ENCODE measurements around the gene FKBP8.
"Not testable (repeated sequence)": the region's sequence is repeated elsewhere in the genome, so short reads cannot be mapped to it uniquely, and the experiment has no call there.

Gene FKBP8

DNA sequence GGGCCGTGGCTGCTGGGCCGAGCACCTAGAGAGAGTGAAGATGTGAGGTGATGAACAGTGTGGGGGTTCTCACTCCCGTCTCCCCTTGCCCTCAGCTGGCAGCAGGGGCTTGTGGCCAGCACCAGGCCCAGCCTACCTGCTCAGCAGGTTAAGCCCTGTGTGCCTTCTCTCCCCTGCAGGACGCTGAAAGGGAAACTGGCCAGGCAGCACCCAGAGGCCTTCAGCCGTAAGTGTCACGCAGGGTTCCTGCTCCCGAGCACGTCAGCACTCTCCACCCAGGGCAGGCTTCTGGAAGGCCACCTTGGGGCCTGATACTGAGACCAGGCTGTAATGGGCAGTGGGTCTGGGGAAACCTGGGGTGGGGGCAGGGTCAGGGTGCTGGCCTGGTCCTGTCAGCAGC, 23.6 kb upstream of the FKBP8 start:
- in situ Hi-C loops (cut with HindIII; ENCODE audit: low pct_ligation_motif_present, low pct_unique_long_range_greater_than_20kb, low sequenced_read_pairs) = no loop called here
- no peak for DNase-seq

DNA sequence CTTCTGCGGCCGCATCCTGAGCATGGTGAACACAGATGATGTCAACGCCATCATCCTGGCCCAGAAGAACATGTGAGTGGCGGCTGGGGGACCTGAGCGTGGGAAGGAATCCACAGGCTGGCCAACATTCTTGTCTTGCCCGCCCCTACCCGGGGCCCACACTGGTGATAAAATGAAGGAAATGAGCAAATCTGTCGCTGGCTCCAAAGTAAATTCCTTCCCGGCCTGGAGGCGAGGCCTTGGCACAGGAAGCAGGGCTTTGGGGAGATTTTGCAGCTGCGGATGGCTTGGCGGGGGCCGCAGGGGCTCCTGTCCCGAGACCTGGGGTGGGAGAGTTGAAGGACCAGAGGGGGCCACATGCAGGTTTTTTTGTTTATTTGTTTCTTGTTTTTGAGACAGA, 18.7 kb upstream of the FKBP8 start:
- DNase-seq = no peak
- in situ Hi-C loops (cut with HindIII; ENCODE audit: low pct_ligation_motif_present, low pct_unique_long_range_greater_than_20kb, low sequenced_read_pairs) = no loop called here

DNA sequence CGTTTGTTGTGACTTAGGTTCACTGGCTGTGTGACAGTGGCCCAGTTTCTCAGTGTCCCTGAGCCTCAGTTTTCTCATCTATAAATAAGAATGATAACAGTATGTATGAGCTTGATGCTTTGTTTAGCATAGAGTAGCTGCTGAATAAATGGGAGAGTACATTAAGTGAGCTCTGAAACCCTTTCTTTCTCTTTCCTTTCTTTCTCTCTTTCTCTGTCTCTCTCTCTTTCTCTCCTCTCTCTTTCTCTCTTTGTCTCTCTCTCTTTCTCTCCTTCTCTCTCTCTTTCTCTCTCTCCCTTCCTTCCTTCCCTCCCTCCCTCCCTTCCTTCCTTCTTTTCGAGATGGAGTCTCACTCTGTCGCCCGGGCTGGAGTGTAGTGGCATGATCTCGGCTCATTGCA, 16.3 kb upstream of the FKBP8 start:
- in situ Hi-C loops (cut with HindIII; ENCODE audit: low pct_ligation_motif_present, low pct_unique_long_range_greater_than_20kb, low sequenced_read_pairs) = no loop called here
- DNase-seq = no peak

GRCh38 chr19:18558604-18559003, 15.2 kb upstream of the FKBP8 start:
- in situ Hi-C loops (cut with HindIII; ENCODE audit: low pct_ligation_motif_present, low pct_unique_long_range_greater_than_20kb, low sequenced_read_pairs) = no loop called here

GRCh38 chr19:18558202-18558555, 14.8 kb upstream of the FKBP8 start:
- no peak for DNase-seq
- in situ Hi-C loops (cut with HindIII; ENCODE audit: low pct_ligation_motif_present, low pct_unique_long_range_greater_than_20kb, low sequenced_read_pairs) = no loop called here

More at GRCh38 chr19:18558604-18559003, 15.2 kb upstream of the FKBP8 start:
- no peak for DNase-seq

GRCh38 chr19:18557411-18558201, 14.2 kb upstream of the FKBP8 start, which contains the start of gene KXD1:
Gene KXD1, plus strand, starts transcription at chr19:18557870. Its CDS starts 4,187 bp downstream, at chr19:18562057.
- in situ Hi-C loops (cut with HindIII; ENCODE audit: low pct_ligation_motif_present, low pct_unique_long_range_greater_than_20kb, low sequenced_read_pairs) = no loop called here
- DNase-seq = peak; percentile 96

DNA sequence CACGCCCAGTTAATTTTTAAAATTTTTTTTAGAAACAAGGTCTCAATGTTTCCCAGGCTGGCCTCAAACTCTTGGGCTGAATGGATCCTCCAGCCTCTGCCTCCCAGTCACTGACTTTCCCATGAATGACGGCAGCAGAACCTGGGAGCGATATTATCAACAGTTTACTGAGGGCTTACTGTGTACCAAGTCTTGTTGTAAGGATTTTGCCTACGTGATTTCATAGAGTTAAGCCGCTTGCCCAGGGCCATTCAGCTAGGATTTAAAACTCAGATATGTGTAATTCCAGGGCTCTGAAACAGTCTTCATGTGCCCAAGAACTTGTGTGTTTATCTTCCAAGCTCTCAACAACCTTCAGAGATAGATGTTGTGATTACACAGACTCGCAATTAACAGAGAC, 8.3 kb upstream of the FKBP8 start:
- in situ Hi-C loops (cut with HindIII; ENCODE audit: low pct_ligation_motif_present, low pct_unique_long_range_greater_than_20kb, low sequenced_read_pairs) = no loop called here
- no peak for DNase-seq

GRCh38 chr19:18543814-18544475, 572 bp upstream of the FKBP8 start:
- in situ Hi-C loops (cut with HindIII; ENCODE audit: low pct_ligation_motif_present, low pct_unique_long_range_greater_than_20kb, low sequenced_read_pairs) = no loop called here

DNA sequence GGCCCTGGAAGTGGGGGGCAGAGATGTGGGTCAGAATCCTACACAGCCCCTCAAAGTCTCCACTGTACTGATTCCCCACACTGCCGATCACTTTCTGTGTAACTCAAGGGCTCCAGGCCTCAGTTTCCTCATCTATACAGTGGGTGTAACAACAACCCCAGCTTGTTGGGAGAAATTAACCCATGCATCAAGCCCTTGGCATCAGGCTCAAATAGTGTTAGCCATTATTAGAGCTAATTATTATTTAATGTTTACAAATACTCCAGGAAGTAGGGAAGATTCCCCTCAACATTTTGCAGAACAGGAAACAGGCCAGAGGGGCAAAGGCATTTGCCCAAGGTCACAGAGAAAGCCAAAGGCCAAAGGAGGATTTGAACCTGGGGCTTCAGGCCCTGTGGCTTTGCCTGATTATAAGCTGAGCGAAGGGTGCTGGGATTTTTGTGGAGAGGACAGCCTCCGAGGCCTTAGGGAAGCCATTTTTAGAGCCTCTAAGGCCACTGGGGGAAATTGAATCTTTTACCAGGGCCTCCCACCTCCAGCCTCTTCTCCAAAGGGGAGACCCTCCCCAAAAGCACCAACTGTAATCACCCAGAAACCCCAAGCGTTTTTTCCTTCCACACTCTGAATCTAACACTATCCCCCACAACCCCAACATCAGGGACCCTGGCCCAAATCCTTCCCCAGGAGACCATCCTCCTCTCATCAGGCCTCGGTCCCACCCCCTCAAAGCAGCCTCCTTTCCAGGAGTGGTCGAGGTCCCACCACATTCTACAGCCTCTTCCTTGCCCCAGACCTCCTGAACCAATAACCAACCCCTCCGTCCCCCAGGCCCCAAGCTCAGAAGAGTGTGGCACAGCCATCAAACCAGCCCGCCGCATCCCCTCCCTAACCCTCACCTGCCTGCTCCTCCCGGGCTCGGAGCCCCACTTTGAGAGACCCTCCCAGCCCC, 1.1 kb downstream of the FKBP8 start:
- DNase-seq = no peak
- in situ Hi-C loops (cut with HindIII; ENCODE audit: low pct_ligation_motif_present, low pct_unique_long_range_greater_than_20kb, low sequenced_read_pairs) = no loop called here

More at GRCh38 chr19:18543814-18544475, 572 bp upstream of the FKBP8 start:
- DNase-seq = no peak

- in situ Hi-C loops (cut with HindIII; ENCODE audit: low pct_ligation_motif_present, low pct_unique_long_range_greater_than_20kb, low sequenced_read_pairs) = no loop called here
- DNase-seq = no peak
These were observed 1.9 kb downstream of the FKBP8 start for GRCh38 chr19:18541258-18541991.

GRCh38 chr19:18540200-18540599, 3.2 kb downstream of the FKBP8 start:
- DNase-seq; in situ Hi-C loops (cut with HindIII; ENCODE audit: low pct_ligation_motif_present, low pct_unique_long_range_greater_than_20kb, low sequenced_read_pairs): not testable (repeated sequence)

- in situ Hi-C loops (cut with HindIII; ENCODE audit: low pct_ligation_motif_present, low pct_unique_long_range_greater_than_20kb, low sequenced_read_pairs) = no loop called here
These were observed 4.0 kb downstream of the FKBP8 start for GRCh38 chr19:18539372-18539771.

GRCh38 chr19:18538115-18538514, 5.3 kb downstream of the FKBP8 start:
- DNase-seq = no peak

More at GRCh38 chr19:18539372-18539771, 4.0 kb downstream of the FKBP8 start:
- DNase-seq = no peak

GRCh38 chr19:18537431-18537830, 5.9 kb downstream of the FKBP8 start:
- in situ Hi-C loops (cut with HindIII; ENCODE audit: low pct_ligation_motif_present, low pct_unique_long_range_greater_than_20kb, low sequenced_read_pairs) = no loop called here
- no peak for DNase-seq

More at GRCh38 chr19:18538115-18538514, 5.3 kb downstream of the FKBP8 start:
- in situ Hi-C loops (cut with HindIII; ENCODE audit: low pct_ligation_motif_present, low pct_unique_long_range_greater_than_20kb, low sequenced_read_pairs) = no loop called here

- no peak for DNase-seq
- in situ Hi-C loops (cut with HindIII; ENCODE audit: low pct_ligation_motif_present, low pct_unique_long_range_greater_than_20kb, low sequenced_read_pairs) = no loop called here
These were observed 6.9 kb downstream of the FKBP8 start for GRCh38 chr19:18536475-18536874.

DNA sequence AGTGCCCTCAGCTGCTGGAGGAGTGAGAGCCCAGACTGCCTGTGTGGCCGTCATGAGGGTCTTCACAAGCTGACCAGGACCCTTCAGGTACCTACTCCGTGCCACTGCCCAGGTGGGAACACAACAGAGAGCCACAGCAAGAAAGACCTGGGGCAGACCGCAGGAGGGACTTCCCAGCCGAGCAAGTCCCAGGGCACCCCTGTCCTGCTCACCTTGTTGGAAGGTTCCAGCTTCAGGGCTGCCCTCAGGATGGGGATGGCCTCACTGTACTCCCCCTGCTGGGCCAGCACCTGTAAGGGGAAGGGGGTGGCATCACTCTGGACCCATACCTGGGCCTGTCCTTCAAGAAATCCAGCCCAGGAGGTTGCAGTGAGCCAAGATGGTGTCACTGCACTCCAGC, 10.3 kb downstream of the FKBP8 start:
- no peak for DNase-seq
- in situ Hi-C loops (cut with HindIII; ENCODE audit: low pct_ligation_motif_present, low pct_unique_long_range_greater_than_20kb, low sequenced_read_pairs) = no loop called here

- DNase-seq = no peak
These were observed 11.0 kb downstream of the FKBP8 start for GRCh38 chr19:18532168-18532890.

DNA sequence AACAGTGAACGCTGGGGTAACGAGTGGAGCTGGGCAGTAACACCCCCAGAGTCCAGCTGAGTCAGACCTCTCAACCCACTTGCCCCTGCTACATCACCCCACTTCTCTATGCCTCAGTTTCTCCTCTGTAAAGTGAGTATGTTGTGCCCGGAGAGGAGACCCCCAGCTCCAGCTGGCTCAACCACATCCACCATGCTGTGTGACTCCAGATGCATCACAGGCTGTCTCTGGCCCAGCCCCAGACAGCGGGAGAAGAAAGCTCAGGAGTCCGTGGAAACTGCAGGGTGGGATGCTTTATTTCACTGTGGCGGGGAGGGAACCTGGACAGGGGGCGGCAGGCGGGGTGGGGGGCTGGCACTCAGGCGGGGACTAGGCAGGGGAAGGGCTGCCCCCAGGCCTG, 11.9 kb downstream of the FKBP8 start:
- no peak for DNase-seq
- in situ Hi-C loops (cut with HindIII; ENCODE audit: low pct_ligation_motif_present, low pct_unique_long_range_greater_than_20kb, low sequenced_read_pairs) = no loop called here

More at GRCh38 chr19:18532168-18532890, 11.0 kb downstream of the FKBP8 start:
- in situ Hi-C loops (cut with HindIII; ENCODE audit: low pct_ligation_motif_present, low pct_unique_long_range_greater_than_20kb, low sequenced_read_pairs) = no loop called here

Data from ACHN (cell line).